Spleen (tissue), 3 donors: ENCODE results near the gene TSC22D2.

ENCODE experiments used
- POLR2A ChIP-seq, 3 donors: fragments of 450-650 bp; IDR thresholded peaks; one replicate each; pipeline ENCODE4 v1.5.1; 2017; ENCODE audit warnings: antibody characterized with exemption in 3 of 3, mild to moderate bottlenecking in 1 of 3
- POLR2AphosphoS5 ChIP-seq, 3 donors: sonication (generic); formaldehyde crosslinking; IDR thresholded peaks; one replicate each; pipeline ENCODE4 v1.5.1; 2017; ENCODE audit warnings: antibody characterized with exemption in 3 of 3

- TF ChIP-seq POLR2AphosphoS5 (IDR thresholded peaks at IDR 0.05): no peak
- TF ChIP-seq POLR2A (IDR thresholded peaks at IDR 0.05): no peak
Measured at GRCh38 chr3:150426292-150426691, 18.2 kb downstream of the TSC22D2 start.
